ENCODE measurements around the gene FOXP4. TPM values are rescaled to one million over a fixed set of nuclear protein-coding genes. Genes with fewer than 3 reads are reported as not detected.

Gene FOXP4
- total RNA-seq, 2 donors from 2014 or later = 15.7 to 21.0 TPM

- H3K27ac ChIP-seq = no peak overlapping the region
- TF ChIP-seq CTCF (IDR thresholded peaks at IDR 0.05) = no peak
- H3K4me1 ChIP-seq (ENCODE audit: control insufficient read depth in 1 of 2, low read depth in 2 of 2) = peaks cover 25 to 59% of the 10 kb centered on the region in 2 donors
- ATAC-seq (ENCODE audit: insufficient number of reproducible peaks, low FRiP score, low read depth) = no peak
- no peaks in the 10 kb centered on the region for H3K27me3 ChIP-seq (replicated peaks; ENCODE audit: insufficient read depth)
- H3K9me3 ChIP-seq = no peaks in the 10 kb centered on the region
- H3K4me3 ChIP-seq = no peak overlapping the region
- no peaks in the 10 kb centered on the region for H3K36me3 ChIP-seq
- DNase-seq (ENCODE audit: low spot score) = no peak
Measured at GRCh38 chr6:41577356-41578216, 31.4 kb downstream of the FOXP4 start.

- TF ChIP-seq CTCF (IDR thresholded peaks at IDR 0.05) = no peak
- ATAC-seq (ENCODE audit: insufficient number of reproducible peaks, low FRiP score, low read depth) (no peak), DNase-seq (ENCODE audit: low spot score) (no peak)
- Histone ChIP-seq H3K27me3 (replicated peaks; ENCODE audit: insufficient read depth) (no peaks in the 10 kb centered on the region), H3K36me3 (no peaks in the 10 kb centered on the region), H3K4me1 (ENCODE audit: control insufficient read depth in 1 of 2, low read depth in 2 of 2) (peaks cover 25 to 53% of the 10 kb centered on the region in 2 donors), H3K27ac (no peak overlapping the region), H3K4me3 (no peak overlapping the region), H3K9me3 (no peaks in the 10 kb centered on the region)
Measured at GRCh38 chr6:41578217-41579087, 32.3 kb downstream of the FOXP4 start.

- ATAC-seq (ENCODE audit: insufficient number of reproducible peaks, low FRiP score, low read depth) (no peak), DNase-seq (ENCODE audit: low spot score) (no peak)
- H3K4me1 ChIP-seq (ENCODE audit: control insufficient read depth in 1 of 2, low read depth in 2 of 2) = peaks cover 25 to 53% of the 10 kb centered on the region in 2 donors
- no peaks in the 10 kb centered on the region for H3K36me3 ChIP-seq
- H3K27ac ChIP-seq = no peak overlapping the region
- no peaks in the 10 kb centered on the region for H3K27me3 ChIP-seq (replicated peaks; ENCODE audit: insufficient read depth)
- no peak for TF ChIP-seq CTCF (IDR thresholded peaks at IDR 0.05)
- no peaks in the 10 kb centered on the region for H3K9me3 ChIP-seq
- H3K4me3 ChIP-seq = no peak overlapping the region
Measured at GRCh38 chr6:41579088-41579610, 33.0 kb downstream of the FOXP4 start.

- ATAC-seq (ENCODE audit: insufficient number of reproducible peaks, low FRiP score, low read depth) (no peak), DNase-seq (ENCODE audit: low spot score) (no peak)
- Histone ChIP-seq H3K4me1 (ENCODE audit: control insufficient read depth in 1 of 2, low read depth in 2 of 2) (peaks cover 25 to 53% of the 10 kb centered on the region in 2 donors), H3K27me3 (replicated peaks; ENCODE audit: insufficient read depth) (no peaks in the 10 kb centered on the region), H3K4me3 (no peak overlapping the region), H3K27ac (peak overlapping the region; percentile 14 to 36), H3K9me3 (no peaks in the 10 kb centered on the region), H3K36me3 (peaks cover 10% of the 10 kb centered on the region)
- no peak for TF ChIP-seq CTCF (IDR thresholded peaks at IDR 0.05)
Measured at GRCh38 chr6:41580690-41581089, 34.5 kb downstream of the FOXP4 start.

Data from thoracic aorta (tissue), 2 donors.